GM21515 (cell line): ENCODE results near the gene LRRC36.
"Not testable (repeated sequence)": the region's sequence is repeated elsewhere in the genome, so short reads cannot be mapped to it uniquely, and the experiment has no call there.

ENCODE experiments used
- ATAC-seq: cut with Tn5 transposase; IDR thresholded peaks from one replicate; pipeline ENCODE4 v1.9.1; 2021; ENCODE audit not compliant: unreplicated experiment

Gene LRRC36

GRCh38 chr16:67399218-67399733, 72.7 kb downstream of the LRRC36 start:
- ATAC-seq, result no peak

GRCh38 chr16:67399749-67400704, 73.4 kb downstream of the LRRC36 start:
- ATAC-seq, result no peak

- ATAC-seq, result no peak
These were observed 74.3 kb downstream of the LRRC36 start for GRCh38 chr16:67400901-67401300.

- ATAC-seq, result no peak
These were observed 77.5 kb downstream of the LRRC36 start for GRCh38 chr16:67403976-67404555.

- no peak for ATAC-seq
These were observed 78.2 kb downstream of the LRRC36 start for GRCh38 chr16:67404740-67405226.

GRCh38 chr16:67405336-67405735, 78.7 kb downstream of the LRRC36 start:
- ATAC-seq, result no peak

- no peak for ATAC-seq
These were observed 79.7 kb downstream of the LRRC36 start for GRCh38 chr16:67406111-67406971.

GRCh38 chr16:67407176-67407787, 80.7 kb downstream of the LRRC36 start:
- ATAC-seq, result no peak

- no peak for ATAC-seq
These were observed 81.3 kb downstream of the LRRC36 start for GRCh38 chr16:67407788-67408452.

- ATAC-seq, result no peak
These were observed 83.0 kb downstream of the LRRC36 start for GRCh38 chr16:67409631-67410030.

- ATAC-seq, result no peak
These were observed 84.7 kb downstream of the LRRC36 start for GRCh38 chr16:67411339-67411738.

- ATAC-seq, result no peak
These were observed 85.7 kb downstream of the LRRC36 start for GRCh38 chr16:67412294-67412693.

GRCh38 chr16:67413978-67414911, 87.6 kb downstream of the LRRC36 start:
- no peak for ATAC-seq

- ATAC-seq, result not testable (repeated sequence)
These were observed 88.8 kb downstream of the LRRC36 start for GRCh38 chr16:67415421-67415820.

GRCh38 chr16:67415872-67416793, 89.5 kb downstream of the LRRC36 start, which contains the start of gene ZDHHC1:
ZDHHC1 (minus strand) TSS chr16:67416477; CDS start chr16:67407775, 8,702 bp downstream.
- no peak for ATAC-seq

- ATAC-seq, result no peak
These were observed 90.9 kb downstream of the LRRC36 start for GRCh38 chr16:67417333-67418061.

GRCh38 chr16:67419502-67419901, 92.9 kb downstream of the LRRC36 start:
- no peak for ATAC-seq
